ENCODE results near the gene LRP2BP.

The LRP2BP gene

DNA sequence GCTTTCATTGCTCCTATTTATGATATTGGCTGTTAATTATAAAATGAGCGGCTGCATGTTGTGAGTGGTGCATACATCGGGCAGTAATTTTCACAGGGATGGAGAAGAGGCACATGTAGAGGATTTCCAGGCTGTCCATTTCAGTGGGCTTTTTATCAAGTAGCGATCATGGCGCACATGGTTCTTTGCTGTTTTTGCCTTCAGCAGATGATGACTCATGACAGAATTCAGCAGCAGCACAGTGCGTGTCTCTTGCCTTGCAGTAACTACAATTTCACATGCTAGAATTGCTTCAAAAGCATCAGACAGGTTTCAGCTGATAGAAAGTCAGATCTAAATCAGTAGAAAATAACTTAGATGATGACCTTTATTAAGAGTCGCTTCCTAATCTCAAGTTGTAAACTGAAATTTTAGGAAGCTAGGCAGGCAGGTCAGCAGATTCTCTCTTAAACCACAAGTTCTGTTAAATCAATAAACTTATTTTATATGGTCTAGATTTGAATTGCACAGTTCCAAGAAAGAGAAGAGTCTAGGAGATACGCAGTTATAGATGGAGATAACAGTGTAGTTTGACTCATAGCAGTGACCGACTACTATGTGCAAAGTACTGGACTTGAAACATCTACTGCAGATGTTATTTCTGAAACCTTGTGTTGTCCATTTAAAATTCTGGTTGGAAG is 35.8 kb downstream of the LRP2BP start:
- DNase-seq: no peak
- H3K27ac Mint-ChIP-seq: no peak overlapping the region
- H3K4me3 Mint-ChIP-seq: no peak overlapping the region

GRCh38 chr4:185358959-185359358 is 36.8 kb downstream of the LRP2BP start:
- Mint-ChIP-seq H3K27ac (no peak overlapping the region), H3K9me3 (no peaks in the 10 kb centered on the region), H3K36me3 (ENCODE audit: low read depth) (peaks cover 50% of the 10 kb centered on the region), H3K27me3 (no peaks in the 10 kb centered on the region), H3K4me1 (ENCODE audit: low read depth) (peaks cover 8% of the 10 kb centered on the region), H3K4me3 (no peak overlapping the region)
- no peak for DNase-seq

More for the DNA sequence above, 35.8 kb downstream of the LRP2BP start:
- no peaks in the 10 kb centered on the region for H3K9me3 Mint-ChIP-seq
- peaks cover 8% of the 10 kb centered on the region for H3K4me1 Mint-ChIP-seq (ENCODE audit: low read depth)
- no peaks in the 10 kb centered on the region for H3K27me3 Mint-ChIP-seq
- peaks cover 43% of the 10 kb centered on the region for H3K36me3 Mint-ChIP-seq (ENCODE audit: low read depth)

- Mint-ChIP-seq H3K27ac (no peak overlapping the region), H3K4me3 (no peak overlapping the region), H3K4me1 (ENCODE audit: low read depth) (peaks cover 8% of the 10 kb centered on the region), H3K27me3 (no peaks in the 10 kb centered on the region), H3K36me3 (ENCODE audit: low read depth) (peaks cover 50% of the 10 kb centered on the region), H3K9me3 (no peaks in the 10 kb centered on the region)
- DNase-seq: no peak
Observed at GRCh38 chr4:185358514-185358913, 37.2 kb downstream of the LRP2BP start.

- Mint-ChIP-seq H3K36me3 (ENCODE audit: low read depth) (peaks cover 45% of the 10 kb centered on the region), H3K9me3 (no peaks in the 10 kb centered on the region), H3K27me3 (no peaks in the 10 kb centered on the region), H3K27ac (peak overlapping the region; percentile 8), H3K4me1 (ENCODE audit: low read depth) (peaks cover 8% of the 10 kb centered on the region), H3K4me3 (no peak overlapping the region)
- no peak for DNase-seq
Observed at GRCh38 chr4:185357733-185358440, 37.8 kb downstream of the LRP2BP start.

- no peaks in the 10 kb centered on the region for H3K9me3 Mint-ChIP-seq
- H3K27me3 Mint-ChIP-seq: no peaks in the 10 kb centered on the region
- no peak overlapping the region for H3K4me3 Mint-ChIP-seq
- H3K27ac Mint-ChIP-seq: peak overlapping the region; percentile 8
- peaks cover 8% of the 10 kb centered on the region for H3K4me1 Mint-ChIP-seq (ENCODE audit: low read depth)
- DNase-seq: no peak
- H3K36me3 Mint-ChIP-seq (ENCODE audit: low read depth): peaks cover 46% of the 10 kb centered on the region
Observed at GRCh38 chr4:185357211-185357610, 38.5 kb downstream of the LRP2BP start.

DNA sequence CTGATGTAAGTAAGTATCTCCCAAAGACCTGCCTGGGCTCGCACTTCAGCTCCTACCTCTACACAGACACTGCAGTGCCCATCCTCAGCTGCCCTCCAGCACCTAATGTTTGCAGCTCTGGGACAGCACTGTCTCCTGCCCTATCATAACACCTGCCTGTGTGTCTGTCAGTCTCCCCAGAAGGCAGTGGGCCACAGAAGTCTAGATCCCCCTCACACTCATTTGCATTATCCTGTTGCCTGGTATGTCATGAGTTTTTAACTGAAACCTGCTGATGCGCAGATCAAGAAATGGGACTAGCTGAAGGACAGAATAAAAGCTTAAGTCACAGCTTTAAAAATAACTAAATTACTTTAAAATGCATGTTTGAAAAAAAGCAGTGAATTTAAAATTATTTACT is 43.0 kb downstream of the LRP2BP start:
- H3K36me3 Mint-ChIP-seq (ENCODE audit: low read depth): peaks cover 62% of the 10 kb centered on the region
- H3K9me3 Mint-ChIP-seq: no peaks in the 10 kb centered on the region
- H3K27ac Mint-ChIP-seq: no peak overlapping the region

DNA sequence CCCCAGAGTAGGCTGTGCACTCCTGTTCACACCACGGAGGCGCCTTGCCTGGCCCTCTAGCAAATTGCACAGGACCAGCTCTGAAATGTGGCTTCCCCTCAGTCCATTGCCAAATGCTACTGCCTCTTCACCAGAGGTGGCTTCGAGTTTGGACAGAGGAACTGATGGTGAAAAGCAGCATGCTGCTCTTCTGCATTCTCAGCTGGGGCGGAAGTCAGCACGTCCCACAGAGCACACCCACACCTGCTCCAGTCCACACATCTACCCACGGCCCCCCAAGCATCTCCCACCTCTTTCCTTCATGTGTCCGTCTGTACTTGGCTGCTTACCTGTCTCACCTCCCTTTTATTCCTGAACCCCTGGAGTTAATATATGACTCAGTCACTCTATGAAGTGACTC is 43.5 kb downstream of the LRP2BP start:
- DNase-seq: no peak
- Mint-ChIP-seq H3K4me3 (no peak overlapping the region), H3K4me1 (ENCODE audit: low read depth) (peaks cover 3% of the 10 kb centered on the region), H3K27me3 (no peaks in the 10 kb centered on the region), H3K36me3 (ENCODE audit: low read depth) (peaks cover 61% of the 10 kb centered on the region), H3K9me3 (no peaks in the 10 kb centered on the region), H3K27ac (no peak overlapping the region)

More for the DNA sequence above, 43.0 kb downstream of the LRP2BP start:
- H3K4me1 Mint-ChIP-seq (ENCODE audit: low read depth): peaks cover 8% of the 10 kb centered on the region
- H3K27me3 Mint-ChIP-seq: no peaks in the 10 kb centered on the region
- DNase-seq: no peak
- no peak overlapping the region for H3K4me3 Mint-ChIP-seq

DNA sequence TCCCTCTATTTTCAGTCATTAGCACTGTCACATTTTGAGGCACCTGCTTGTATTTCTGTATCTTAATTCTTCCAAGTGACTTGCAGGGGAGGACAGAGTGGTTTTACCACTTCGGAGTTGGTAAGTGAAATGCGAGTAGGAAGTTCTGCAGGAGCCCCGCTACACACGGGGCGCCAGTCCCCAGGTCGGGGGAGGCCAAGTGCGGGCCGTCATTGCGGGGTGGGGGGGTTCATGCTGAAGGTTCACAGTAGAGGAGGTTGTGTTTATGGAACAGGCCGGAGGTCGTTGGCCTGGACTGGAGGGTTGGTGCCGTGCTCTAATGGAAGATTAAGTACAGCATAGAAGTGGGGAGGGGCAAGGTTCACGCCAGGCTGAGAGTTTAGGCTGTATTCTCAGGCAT is 44.0 kb downstream of the LRP2BP start:
- no peaks in the 10 kb centered on the region for H3K27me3 Mint-ChIP-seq
- no peak overlapping the region for H3K27ac Mint-ChIP-seq
- H3K9me3 Mint-ChIP-seq: no peaks in the 10 kb centered on the region
- no peak for DNase-seq
- H3K4me3 Mint-ChIP-seq: no peak overlapping the region
- no peaks in the 10 kb centered on the region for H3K4me1 Mint-ChIP-seq (ENCODE audit: low read depth)
- peaks cover 66% of the 10 kb centered on the region for H3K36me3 Mint-ChIP-seq (ENCODE audit: low read depth)

DNA sequence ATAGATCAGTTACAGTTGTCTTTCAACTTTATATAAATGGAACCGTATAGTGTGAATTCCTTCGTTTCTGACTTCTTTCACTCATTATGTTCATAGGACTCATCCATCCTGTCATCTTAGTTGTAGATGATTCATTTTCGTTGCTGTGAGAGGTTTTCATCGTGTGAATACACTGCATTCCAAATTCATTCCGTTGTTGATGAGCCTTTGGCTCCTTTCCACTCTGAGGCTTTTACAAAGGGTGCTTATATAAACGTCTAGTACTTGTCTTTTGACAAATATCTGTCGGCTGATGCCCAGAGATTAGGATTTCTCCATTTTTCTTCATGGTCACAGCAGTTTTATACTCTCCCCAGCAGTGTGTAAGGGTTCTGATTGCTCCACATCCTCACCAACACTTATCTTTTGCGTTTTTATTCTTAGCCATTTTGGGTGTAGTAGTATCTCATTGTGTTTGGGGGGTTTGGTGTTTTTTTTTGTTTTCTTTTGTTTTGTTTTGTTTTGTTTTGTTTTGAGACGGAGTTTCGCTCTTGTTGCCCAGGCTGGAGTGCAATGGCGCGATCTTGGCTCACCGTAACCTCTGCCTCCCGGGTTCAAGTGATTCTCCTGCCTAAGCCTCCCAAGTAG is 48.6 kb downstream of the LRP2BP start:
- H3K27me3 Mint-ChIP-seq: no peaks in the 10 kb centered on the region
- no peak for DNase-seq
- peaks cover 28% of the 10 kb centered on the region for H3K4me1 Mint-ChIP-seq (ENCODE audit: low read depth)
- H3K4me3 Mint-ChIP-seq: no peak overlapping the region
- H3K27ac Mint-ChIP-seq: no peak overlapping the region
- H3K9me3 Mint-ChIP-seq: no peaks in the 10 kb centered on the region
- peaks cover 74% of the 10 kb centered on the region for H3K36me3 Mint-ChIP-seq (ENCODE audit: low read depth)

- H3K9me3 Mint-ChIP-seq: no peaks in the 10 kb centered on the region
- H3K27me3 Mint-ChIP-seq: no peaks in the 10 kb centered on the region
- H3K4me1 Mint-ChIP-seq (ENCODE audit: low read depth): peaks cover 44% of the 10 kb centered on the region
- H3K27ac Mint-ChIP-seq: peak overlapping the region; percentile 91
- DNase-seq: no peak
- peaks cover 65% of the 10 kb centered on the region for H3K36me3 Mint-ChIP-seq (ENCODE audit: low read depth)
- H3K4me3 Mint-ChIP-seq: no peak overlapping the region
Observed at GRCh38 chr4:185344743-185345538, 50.8 kb downstream of the LRP2BP start.

GRCh38 chr4:185343726-185344581 is 51.8 kb downstream of the LRP2BP start:
- Mint-ChIP-seq H3K27ac (peak overlapping the region; percentile 91), H3K36me3 (ENCODE audit: low read depth) (peaks cover 65% of the 10 kb centered on the region), H3K4me3 (no peak overlapping the region), H3K27me3 (no peaks in the 10 kb centered on the region), H3K4me1 (ENCODE audit: low read depth) (peaks cover 53% of the 10 kb centered on the region), H3K9me3 (no peaks in the 10 kb centered on the region)
- DNase-seq: no peak

- no peak for DNase-seq
- peak overlapping the region; percentile 68 for H3K27ac Mint-ChIP-seq
- peaks cover 63% of the 10 kb centered on the region for H3K36me3 Mint-ChIP-seq (ENCODE audit: low read depth)
- no peaks in the 10 kb centered on the region for H3K27me3 Mint-ChIP-seq
- no peak overlapping the region for H3K4me3 Mint-ChIP-seq
- H3K9me3 Mint-ChIP-seq: no peaks in the 10 kb centered on the region
- peaks cover 53% of the 10 kb centered on the region for H3K4me1 Mint-ChIP-seq (ENCODE audit: low read depth)
Observed at GRCh38 chr4:185341841-185342240, 53.9 kb downstream of the LRP2BP start.

DNA sequence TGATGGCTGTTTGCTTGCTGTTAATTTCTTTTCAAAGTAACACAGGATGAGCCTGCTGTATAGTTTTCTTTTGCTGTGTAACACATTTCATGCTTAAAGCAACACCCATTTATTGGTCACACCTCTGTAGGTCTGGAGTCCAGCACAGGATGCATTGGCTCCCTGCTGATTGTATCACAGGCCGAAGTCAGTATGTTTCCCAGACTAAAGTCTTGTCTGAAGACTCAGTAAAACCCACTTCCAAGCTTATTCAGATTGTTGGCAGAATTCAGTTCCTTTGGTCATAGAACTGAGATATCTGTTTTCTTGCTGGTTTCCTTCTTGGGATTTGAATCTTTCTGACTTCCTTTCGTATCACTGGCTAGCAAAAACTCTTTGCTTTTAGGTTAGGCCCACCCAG is 54.3 kb downstream of the LRP2BP start:
- peak overlapping the region; percentile 68 for H3K27ac Mint-ChIP-seq
- H3K27me3 Mint-ChIP-seq: no peaks in the 10 kb centered on the region
- H3K36me3 Mint-ChIP-seq (ENCODE audit: low read depth): peaks cover 63% of the 10 kb centered on the region
- H3K4me1 Mint-ChIP-seq (ENCODE audit: low read depth): peaks cover 53% of the 10 kb centered on the region
- no peak overlapping the region for H3K4me3 Mint-ChIP-seq
- H3K9me3 Mint-ChIP-seq: no peaks in the 10 kb centered on the region
- DNase-seq: no peak

- Mint-ChIP-seq H3K4me1 (ENCODE audit: low read depth) (peaks cover 47% of the 10 kb centered on the region), H3K36me3 (ENCODE audit: low read depth) (peaks cover 68% of the 10 kb centered on the region), H3K9me3 (no peaks in the 10 kb centered on the region), H3K27me3 (no peaks in the 10 kb centered on the region), H3K4me3 (no peak overlapping the region), H3K27ac (peak overlapping the region; percentile 22)
- no peak for DNase-seq
Observed at GRCh38 chr4:185339941-185340340, 55.8 kb downstream of the LRP2BP start.

All from activated T-cell treated with anti-CD3 and anti-CD28 coated beads, Interleukin-2, amount 50 U/mL, for 24 hours (primary cell).